ENCODE measurements around the gene CASQ2.

- TF ChIP-seq CTCF (conservative IDR thresholded peaks at IDR 0.05; ENCODE audit: low read depth, low read length) (no peak), RAD21 (IDR thresholded peaks at IDR 0.05; ENCODE audit: low read length) (no peak), USF2 (IDR thresholded peaks at IDR 0.05; ENCODE audit: low read depth, low read length) (no peak), POLR2A (IDR thresholded peaks at IDR 0.05; ENCODE audit: low read depth, low read length) (no peak), RFX5 (IDR thresholded peaks at IDR 0.05; ENCODE audit: low read depth, low read length) (no peak), CEBPB (IDR thresholded peaks at IDR 0.05; ENCODE audit: low read depth, low read length) (no peak), SMC3 (IDR thresholded peaks at IDR 0.05; ENCODE audit: low read depth, low read length) (no peak)
Measured at GRCh38 chr1:115672224-115673009, 96.1 kb downstream of the CASQ2 start.

All from IMR-90 (cell line).